ENCODE results near the gene RBM23. TPM values are rescaled to one million over a fixed set of nuclear protein-coding genes. Genes with fewer than 3 reads are reported as not detected.

RBM23 gene
- total and polyA plus RNA-seq, 10 of the 15 experiments (the other 5 are each of a cell fraction or from before 2014, with no cell fraction given) = 54.0 to 72.6 (median 61.3) TPM

DNA sequence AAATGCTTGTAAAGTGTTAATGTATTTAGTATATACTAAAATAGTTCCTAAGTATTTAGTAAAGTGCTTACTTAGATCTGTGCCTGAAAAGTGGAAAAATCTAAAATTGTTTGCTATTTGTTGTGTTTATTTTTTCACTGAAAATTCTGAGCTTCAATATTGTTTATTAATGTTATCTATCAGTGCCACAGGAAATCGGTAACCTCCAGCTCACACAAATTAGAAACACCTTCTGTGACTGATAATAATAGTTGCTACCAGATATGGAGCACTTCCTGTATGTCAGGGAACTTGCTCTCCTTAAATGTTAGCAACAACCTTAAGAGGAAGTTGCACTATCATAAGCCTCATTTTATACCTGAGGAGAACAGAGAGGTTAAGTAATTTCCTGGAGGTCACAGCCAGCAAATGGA lies 48.1 kb downstream of the RBM23 start (continued):
- TF ChIP-seq, protein P1, sequence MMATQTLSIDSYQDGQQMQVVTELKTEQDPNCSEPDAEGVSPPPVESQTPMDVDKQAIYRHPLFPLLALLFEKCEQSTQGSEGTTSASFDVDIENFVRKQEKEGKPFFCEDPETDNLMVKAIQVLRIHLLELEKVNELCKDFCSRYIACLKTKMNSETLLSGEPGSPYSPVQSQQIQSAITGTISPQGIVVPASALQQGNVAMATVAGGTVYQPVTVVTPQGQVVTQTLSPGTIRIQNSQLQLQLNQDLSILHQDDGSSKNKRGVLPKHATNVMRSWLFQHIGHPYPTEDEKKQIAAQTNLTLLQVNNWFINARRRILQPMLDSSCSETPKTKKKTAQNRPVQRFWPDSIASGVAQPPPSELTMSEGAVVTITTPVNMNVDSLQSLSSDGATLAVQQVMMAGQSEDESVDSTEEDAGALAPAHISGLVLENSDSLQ (IDR thresholded peaks at IDR 0.05) = peak; percentile 56
- TF ChIP-seq, protein P2, sequence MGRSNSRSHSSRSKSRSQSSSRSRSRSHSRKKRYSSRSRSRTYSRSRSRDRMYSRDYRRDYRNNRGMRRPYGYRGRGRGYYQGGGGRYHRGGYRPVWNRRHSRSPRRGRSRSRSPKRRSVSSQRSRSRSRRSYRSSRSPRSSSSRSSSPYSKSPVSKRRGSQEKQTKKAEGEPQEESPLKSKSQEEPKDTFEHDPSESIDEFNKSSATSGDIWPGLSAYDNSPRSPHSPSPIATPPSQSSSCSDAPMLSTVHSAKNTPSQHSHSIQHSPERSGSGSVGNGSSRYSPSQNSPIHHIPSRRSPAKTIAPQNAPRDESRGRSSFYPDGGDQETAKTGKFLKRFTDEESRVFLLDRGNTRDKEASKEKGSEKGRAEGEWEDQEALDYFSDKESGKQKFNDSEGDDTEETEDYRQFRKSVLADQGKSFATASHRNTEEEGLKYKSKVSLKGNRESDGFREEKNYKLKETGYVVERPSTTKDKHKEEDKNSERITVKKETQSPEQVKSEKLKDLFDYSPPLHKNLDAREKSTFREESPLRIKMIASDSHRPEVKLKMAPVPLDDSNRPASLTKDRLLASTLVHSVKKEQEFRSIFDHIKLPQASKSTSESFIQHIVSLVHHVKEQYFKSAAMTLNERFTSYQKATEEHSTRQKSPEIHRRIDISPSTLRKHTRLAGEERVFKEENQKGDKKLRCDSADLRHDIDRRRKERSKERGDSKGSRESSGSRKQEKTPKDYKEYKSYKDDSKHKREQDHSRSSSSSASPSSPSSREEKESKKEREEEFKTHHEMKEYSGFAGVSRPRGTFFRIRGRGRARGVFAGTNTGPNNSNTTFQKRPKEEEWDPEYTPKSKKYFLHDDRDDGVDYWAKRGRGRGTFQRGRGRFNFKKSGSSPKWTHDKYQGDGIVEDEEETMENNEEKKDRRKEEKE (IDR thresholded peaks at IDR 0.05) = no peak
- TF ChIP-seq BHLHE40 (IDR thresholded peaks at IDR 0.05; ENCODE audit: borderline replicate concordance in 1 of 2, low read depth in 2 of 2, low read length in 1 of 2) (0 out of 4 replicates have a peak, but pooled peaks of 1 of the 2 experiments have one; percentile 1), SPI1 (IDR thresholded peaks at IDR 0.05; ENCODE audit: borderline replicate concordance, insufficient read depth, low read depth, low read length) (peak; percentile 73), MEF2A (IDR thresholded peaks at IDR 0.05; ENCODE audit: insufficient read depth, low read depth, low read length) (no peak), TCF7 (IDR thresholded peaks at IDR 0.05; ENCODE audit: borderline replicate concordance) (peak; percentile 8; the same call in 1 of the 2 replicates), TCF12 (IDR thresholded peaks at IDR 0.05; ENCODE audit: low read depth, low read length) (no peak), ZNF622 (IDR thresholded peaks at IDR 0.05) (no peak)
- TF ChIP-seq, protein P3, sequence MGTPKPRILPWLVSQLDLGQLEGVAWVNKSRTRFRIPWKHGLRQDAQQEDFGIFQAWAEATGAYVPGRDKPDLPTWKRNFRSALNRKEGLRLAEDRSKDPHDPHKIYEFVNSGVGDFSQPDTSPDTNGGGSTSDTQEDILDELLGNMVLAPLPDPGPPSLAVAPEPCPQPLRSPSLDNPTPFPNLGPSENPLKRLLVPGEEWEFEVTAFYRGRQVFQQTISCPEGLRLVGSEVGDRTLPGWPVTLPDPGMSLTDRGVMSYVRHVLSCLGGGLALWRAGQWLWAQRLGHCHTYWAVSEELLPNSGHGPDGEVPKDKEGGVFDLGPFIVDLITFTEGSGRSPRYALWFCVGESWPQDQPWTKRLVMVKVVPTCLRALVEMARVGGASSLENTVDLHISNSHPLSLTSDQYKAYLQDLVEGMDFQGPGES (IDR thresholded peaks at IDR 0.05) = no peak

Measured in GM12878 (cell line).